ENCODE results near the gene FMO2.

DNA sequence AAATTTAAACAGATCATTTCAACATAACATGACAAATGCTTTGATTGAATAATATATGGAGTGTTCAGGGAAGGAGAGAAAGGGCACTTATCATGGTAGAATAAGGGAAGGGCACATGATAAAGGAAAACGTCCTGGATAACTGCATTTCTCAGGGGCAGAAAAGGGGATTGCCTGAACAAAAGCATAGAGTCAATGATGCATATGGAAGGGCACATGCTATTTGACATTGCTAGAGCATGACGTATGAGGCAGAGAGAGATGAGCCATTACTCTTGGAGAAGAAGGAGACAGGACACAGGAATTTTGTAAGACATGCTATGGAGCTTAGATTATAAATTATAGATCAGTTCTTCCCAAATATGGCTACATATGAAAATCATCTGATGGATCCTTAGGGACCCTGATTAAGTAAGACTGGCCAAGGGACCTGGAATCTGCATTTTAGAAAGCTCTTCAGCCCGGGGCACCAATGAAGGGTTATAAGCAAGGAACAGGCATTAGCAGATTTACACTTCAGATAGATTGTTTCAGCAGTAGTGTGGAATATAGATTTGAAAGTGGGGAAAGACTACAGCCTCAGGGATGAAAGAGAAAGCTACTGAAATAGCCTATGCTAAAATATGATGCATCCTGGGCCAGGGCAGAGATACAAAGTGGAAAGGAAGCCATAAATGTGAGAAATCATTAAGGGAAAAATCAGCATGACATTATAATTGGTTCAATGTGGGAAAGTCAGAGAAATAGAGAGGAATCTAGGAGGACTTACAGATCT is 21.3 kb downstream of the FMO2 start:
- TF ChIP-seq POLR2A (IDR thresholded peaks at IDR 0.05): no peak
- TF ChIP-seq, protein P1, sequence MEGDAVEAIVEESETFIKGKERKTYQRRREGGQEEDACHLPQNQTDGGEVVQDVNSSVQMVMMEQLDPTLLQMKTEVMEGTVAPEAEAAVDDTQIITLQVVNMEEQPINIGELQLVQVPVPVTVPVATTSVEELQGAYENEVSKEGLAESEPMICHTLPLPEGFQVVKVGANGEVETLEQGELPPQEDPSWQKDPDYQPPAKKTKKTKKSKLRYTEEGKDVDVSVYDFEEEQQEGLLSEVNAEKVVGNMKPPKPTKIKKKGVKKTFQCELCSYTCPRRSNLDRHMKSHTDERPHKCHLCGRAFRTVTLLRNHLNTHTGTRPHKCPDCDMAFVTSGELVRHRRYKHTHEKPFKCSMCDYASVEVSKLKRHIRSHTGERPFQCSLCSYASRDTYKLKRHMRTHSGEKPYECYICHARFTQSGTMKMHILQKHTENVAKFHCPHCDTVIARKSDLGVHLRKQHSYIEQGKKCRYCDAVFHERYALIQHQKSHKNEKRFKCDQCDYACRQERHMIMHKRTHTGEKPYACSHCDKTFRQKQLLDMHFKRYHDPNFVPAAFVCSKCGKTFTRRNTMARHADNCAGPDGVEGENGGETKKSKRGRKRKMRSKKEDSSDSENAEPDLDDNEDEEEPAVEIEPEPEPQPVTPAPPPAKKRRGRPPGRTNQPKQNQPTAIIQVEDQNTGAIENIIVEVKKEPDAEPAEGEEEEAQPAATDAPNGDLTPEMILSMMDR (IDR thresholded peaks at IDR 0.05): no peak
